A549 (cell line): ENCODE data around the gene BRICD5.

Experiments
- BCL3 ChIP-seq: fragments of >200 bp; sonication (Bioruptor Twin); formaldehyde crosslinking; IDR thresholded peaks from 3 replicates; pipeline ENCODE4 v1.6.1; 2016
- CHD4 ChIP-seq: fragments of 200-600 bp; sonication (generic); IDR thresholded peaks from 2 replicates; pipeline ENCODE4 v1.6.1; 2016; ENCODE audit warnings: antibody characterized with exemption, mild to moderate bottlenecking, borderline replicate concordance
- CTCF ChIP-seq: fragments of >200 bp; sonication (Bioruptor Twin); formaldehyde crosslinking; IDR thresholded peaks from 3 replicates; pipeline ENCODE4 v1.5.1; 2016
- EP300 ChIP-seq, 2 experiments: fragments of >200 bp; sonication (Bioruptor Twin); formaldehyde crosslinking; IDR thresholded peaks; 2 replicates in 1 of 2; 3 replicates in 1 of 2; pipeline ENCODE4 v1.6.1; 2016 to 2017
- ESRRA ChIP-seq: fragments of 150-350 bp; IDR thresholded peaks from 2 replicates; pipeline ENCODE4 v1.6.1; 2014; ENCODE audit warnings: mild to moderate bottlenecking, low read length, borderline replicate concordance
- MYC ChIP-seq: IDR thresholded peaks from 2 replicates; pipeline ENCODE4 v1.6.1; 2012; ENCODE audit warnings: mild to moderate bottlenecking, inconsistent platforms, low read length, improper control_type of control experiment, borderline replicate concordance
- NFE2L2 ChIP-seq: fragments of 150-350 bp; conservative IDR thresholded peaks from 2 replicates; pipeline ENCODE4 v1.6.1; 2014; ENCODE audit warnings: low read length
- NR3C1 ChIP-seq: fragments of >200 bp; sonication (Bioruptor Twin); formaldehyde crosslinking; IDR thresholded peaks from 3 replicates; pipeline ENCODE4 v1.6.1; 2017
- POLR2A ChIP-seq: IDR thresholded peaks from 2 replicates; pipeline ENCODE4 v1.6.1; 2012; ENCODE audit warnings: mild to moderate bottlenecking, low read length
- RCOR1 ChIP-seq: fragments of 150-350 bp; IDR thresholded peaks from 2 replicates; pipeline ENCODE4 v1.6.1; 2014; ENCODE audit warnings: antibody characterized with exemption, low read length, low read depth
- SREBF2 ChIP-seq: fragments of 450-650 bp; IDR thresholded peaks from 2 replicates; pipeline ENCODE4 v1.6.1; 2014; ENCODE audit warnings: mild to moderate bottlenecking, moderate library complexity
- USF2 ChIP-seq: fragments of 450-650 bp; IDR thresholded peaks from 2 replicates; pipeline ENCODE4 v1.6.1; 2014; ENCODE audit warnings: antibody characterized with exemption

GRCh38 chr16:2163211-2163881 is 47.3 kb downstream of the BRICD5 start:
- TF ChIP-seq CTCF = no peak
- no peak for TF ChIP-seq SREBF2
- TF ChIP-seq NR3C1 = no peak
- TF ChIP-seq POLR2A = no peak
- no peak for TF ChIP-seq ESRRA
- no peak for TF ChIP-seq USF2
- TF ChIP-seq NFE2L2 = no peak
- TF ChIP-seq BCL3 = no peak
- no peak for TF ChIP-seq RCOR1
- TF ChIP-seq CHD4 = no peak
- no peak for TF ChIP-seq MYC
- no peak for TF ChIP-seq EP300 (IDR thresholded peaks at IDR 0.05)
